Progenitor cell of endocrine pancreas (in vitro differentiated cells): ENCODE data around the gene STK11IP. TPM values are rescaled to one million over a fixed set of nuclear protein-coding genes. Genes with fewer than 3 reads are reported as not detected.

ENCODE experiments used
- DNase-seq: peaks from one replicate; pipeline ENCODE4 v3.0.0; 2021; ENCODE audit warnings: low spot score; ENCODE audit not compliant: unreplicated experiment
- H3K27ac Mint-ChIP-seq: 2 replicates; pipeline ENCODE4 v1.8.0; 2021; ENCODE audit warnings: mild to moderate bottlenecking, moderate library complexity, mixed read lengths
- H3K27me3 Mint-ChIP-seq: 2 replicates; pipeline ENCODE4 v1.8.0; 2021; ENCODE audit warnings: mixed read lengths
- H3K36me3 Mint-ChIP-seq: 2 replicates; pipeline ENCODE4 v1.8.0; 2022; ENCODE audit warnings: mixed read lengths; ENCODE audit not compliant: insufficient read depth
- H3K4me1 Mint-ChIP-seq: 2 replicates; pipeline ENCODE4 v1.8.0; 2021; ENCODE audit warnings: low read depth, mixed read lengths
- H3K4me3 Mint-ChIP-seq: 2 replicates; pipeline ENCODE4 v1.8.0; 2021; ENCODE audit warnings: low read depth, mild to moderate bottlenecking, moderate library complexity, mixed read lengths
- H3K9me3 Mint-ChIP-seq: 2 replicates; pipeline ENCODE4 v1.8.0; 2021; ENCODE audit warnings: low read depth, mixed read lengths
- total RNA-seq: library from RNA; stranded (reverse); gene quantifications from 2 replicates; pipeline ENCODE4 v1.2.1, GENCODE V29; 2021
- TF ChIP-seq, protein P1 (sequence below): fragments of 200-600 bp; sonication (generic); IDR thresholded peaks from one replicate; pipeline ENCODE4 v1.5.0; 2021; ENCODE audit warnings: antibody characterized with exemption, mild to moderate bottlenecking; ENCODE audit not compliant: unreplicated experiment

Gene STK11IP
- total RNA-seq, 1 donor from 2014 or later = 39.7 TPM

DNA sequence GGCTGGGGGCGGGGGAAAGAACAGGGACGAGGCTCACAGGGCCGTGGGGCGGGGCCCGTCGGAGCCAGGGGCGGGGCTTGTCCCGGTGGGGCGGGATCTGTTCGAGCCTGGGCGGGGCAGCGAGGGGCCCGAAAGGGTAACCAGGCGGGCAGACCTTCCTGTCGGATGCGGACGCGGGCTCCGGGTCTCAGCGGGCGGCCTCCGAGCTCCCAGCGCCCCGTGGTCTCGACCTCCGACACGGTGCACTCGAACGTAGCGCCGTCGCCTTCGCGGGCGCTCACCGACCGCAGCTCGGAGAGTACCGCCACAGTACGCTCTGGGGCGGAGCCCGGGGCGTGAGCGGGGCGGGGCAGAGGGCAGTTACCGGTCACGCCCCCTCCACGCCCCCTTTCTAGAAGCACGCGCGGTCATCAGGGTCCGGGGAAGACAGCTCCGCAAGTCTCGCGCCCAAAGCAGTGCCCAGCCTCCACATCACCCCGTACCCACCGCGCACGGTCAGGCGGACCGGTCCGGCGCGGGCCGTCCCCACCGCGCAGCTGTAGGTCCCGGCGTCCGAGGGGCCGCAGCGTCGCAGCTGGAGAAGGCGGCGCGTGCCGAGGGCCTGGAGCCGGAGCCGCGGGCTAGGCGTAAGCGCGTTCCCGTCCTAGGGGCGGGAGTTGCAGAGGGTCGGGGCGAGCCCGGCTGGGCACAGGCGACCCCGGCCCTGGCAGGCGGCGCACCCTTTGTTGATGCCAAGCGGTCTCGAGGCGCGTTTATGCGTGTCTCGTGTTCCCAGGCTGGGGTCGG is 45.1 kb upstream of the STK11IP start:
- no peaks in the 10 kb centered on the region for H3K9me3 Mint-ChIP-seq

GRCh38 chr2:219553168-219553417 is 44.6 kb upstream of the STK11IP start:
- H3K36me3 Mint-ChIP-seq = peaks cover 14% of the 10 kb centered on the region
- peak overlapping the region; percentile 60 for H3K4me3 Mint-ChIP-seq
- peaks cover 40% of the 10 kb centered on the region for H3K27me3 Mint-ChIP-seq
- H3K27ac Mint-ChIP-seq = no peak overlapping the region
- TF ChIP-seq, protein P1, sequence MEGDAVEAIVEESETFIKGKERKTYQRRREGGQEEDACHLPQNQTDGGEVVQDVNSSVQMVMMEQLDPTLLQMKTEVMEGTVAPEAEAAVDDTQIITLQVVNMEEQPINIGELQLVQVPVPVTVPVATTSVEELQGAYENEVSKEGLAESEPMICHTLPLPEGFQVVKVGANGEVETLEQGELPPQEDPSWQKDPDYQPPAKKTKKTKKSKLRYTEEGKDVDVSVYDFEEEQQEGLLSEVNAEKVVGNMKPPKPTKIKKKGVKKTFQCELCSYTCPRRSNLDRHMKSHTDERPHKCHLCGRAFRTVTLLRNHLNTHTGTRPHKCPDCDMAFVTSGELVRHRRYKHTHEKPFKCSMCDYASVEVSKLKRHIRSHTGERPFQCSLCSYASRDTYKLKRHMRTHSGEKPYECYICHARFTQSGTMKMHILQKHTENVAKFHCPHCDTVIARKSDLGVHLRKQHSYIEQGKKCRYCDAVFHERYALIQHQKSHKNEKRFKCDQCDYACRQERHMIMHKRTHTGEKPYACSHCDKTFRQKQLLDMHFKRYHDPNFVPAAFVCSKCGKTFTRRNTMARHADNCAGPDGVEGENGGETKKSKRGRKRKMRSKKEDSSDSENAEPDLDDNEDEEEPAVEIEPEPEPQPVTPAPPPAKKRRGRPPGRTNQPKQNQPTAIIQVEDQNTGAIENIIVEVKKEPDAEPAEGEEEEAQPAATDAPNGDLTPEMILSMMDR = no peak
- DNase-seq = no peak
- H3K4me1 Mint-ChIP-seq = peaks cover 3% of the 10 kb centered on the region
- H3K9me3 Mint-ChIP-seq = no peaks in the 10 kb centered on the region

More for the DNA sequence above, 45.1 kb upstream of the STK11IP start:
- peak; percentile 83 for DNase-seq
- peaks cover 41% of the 10 kb centered on the region for H3K27me3 Mint-ChIP-seq
- H3K4me1 Mint-ChIP-seq = peaks cover 3% of the 10 kb centered on the region
- H3K27ac Mint-ChIP-seq = no peak overlapping the region
- TF ChIP-seq, protein P1 = no peak
- H3K4me3 Mint-ChIP-seq = peak overlapping the region; percentile 74
- peaks cover 15% of the 10 kb centered on the region for H3K36me3 Mint-ChIP-seq

- DNase-seq = no peak
- Mint-ChIP-seq H3K27me3 (peaks cover 36% of the 10 kb centered on the region), H3K27ac (peak overlapping the region; percentile 49), H3K4me1 (peaks cover 3% of the 10 kb centered on the region), H3K36me3 (peaks cover 10% of the 10 kb centered on the region), H3K4me3 (peak overlapping the region; percentile 60), H3K9me3 (no peaks in the 10 kb centered on the region)
- TF ChIP-seq, protein P1 = no peak
These were observed 44.1 kb upstream of the STK11IP start for GRCh38 chr2:219553463-219553963.

GRCh38 chr2:219554350-219554749 is 43.3 kb upstream of the STK11IP start:
- Mint-ChIP-seq H3K9me3 (no peaks in the 10 kb centered on the region), H3K36me3 (peaks cover 11% of the 10 kb centered on the region), H3K27ac (no peak overlapping the region), H3K27me3 (peaks cover 29% of the 10 kb centered on the region), H3K4me1 (peaks cover 3% of the 10 kb centered on the region), H3K4me3 (no peak overlapping the region)
- no peak for DNase-seq
- TF ChIP-seq, protein P1 = no peak

GRCh38 chr2:219555956-219556355 is 41.7 kb upstream of the STK11IP start:
- Mint-ChIP-seq H3K4me3 (no peak overlapping the region), H3K4me1 (peaks cover 5% of the 10 kb centered on the region), H3K27me3 (peaks cover 17% of the 10 kb centered on the region), H3K9me3 (no peaks in the 10 kb centered on the region), H3K27ac (no peak overlapping the region), H3K36me3 (peaks cover 13% of the 10 kb centered on the region)
- DNase-seq = no peak
- TF ChIP-seq, protein P1 = no peak
